ENCODE results near the gene RANBP9. TPM values are rescaled to one million over a fixed set of nuclear protein-coding genes. Genes with fewer than 3 reads are reported as not detected.

RANBP9 gene
- total RNA-seq, 2 donors from 2014 or later = 43.7 to 45.4 TPM

- H3K36me3 Mint-ChIP-seq (ENCODE audit: low read depth) = peaks cover 24% of the 10 kb centered on the region
- H3K4me1 Mint-ChIP-seq = peaks cover 10% of the 10 kb centered on the region
- Histone ChIP-seq H3K27ac (ENCODE audit: low read depth, low read length) (no peak overlapping the region), H3K27me3 (ENCODE audit: control insufficient read depth, insufficient read depth, low read length, poor library complexity, severe bottlenecking) (no peaks in the 10 kb centered on the region), H3K36me3 (ENCODE audit: control insufficient read depth, insufficient read depth, low read length) (peaks cover 19% of the 10 kb centered on the region), H3K4me3 (ENCODE audit: low read length) (no peak overlapping the region), H3K4me1 (ENCODE audit: control insufficient read depth, insufficient read depth, low read length) (no peaks in the 10 kb centered on the region), H3K9ac (ENCODE audit: extremely low read depth, low read length, poor library complexity, severe bottlenecking) (no peak overlapping the region), H3K9me3 (ENCODE audit: control insufficient read depth, low read length) (peaks cover 28% of the 10 kb centered on the region)
- H3K9me3 Mint-ChIP-seq = peaks cover 12% of the 10 kb centered on the region
- no peak for TF ChIP-seq CTCF (conservative IDR thresholded peaks at IDR 0.05)
- DNase-seq = no peak
- WGBS, 2 experiments (ENCODE audit: insufficient coverage in 1 of 2, insufficient read length in 1 of 2) = 96 to 100% methylated on average over 2 to 6 of the region's 7 CpGs
- no peaks in the 10 kb centered on the region for H3K27me3 Mint-ChIP-seq (ENCODE audit: insufficient read depth)
- no peak overlapping the region for H3K27ac Mint-ChIP-seq
- H3K4me3 Mint-ChIP-seq = no peak overlapping the region
Measured at GRCh38 chr6:13681305-13682061, 30.2 kb downstream of the RANBP9 start.

- H3K9ac ChIP-seq (ENCODE audit: extremely low read depth, low read length, poor library complexity, severe bottlenecking) = no peak overlapping the region
- H3K27ac ChIP-seq (ENCODE audit: low read depth, low read length) = no peak overlapping the region
- Mint-ChIP-seq H3K4me3 (no peak overlapping the region), H3K4me1 (peaks cover 10% of the 10 kb centered on the region), H3K9me3 (peaks cover 12% of the 10 kb centered on the region), H3K36me3 (ENCODE audit: low read depth) (peaks cover 24% of the 10 kb centered on the region), H3K27ac (no peak overlapping the region), H3K27me3 (ENCODE audit: insufficient read depth) (no peaks in the 10 kb centered on the region)
- no peak for TF ChIP-seq CTCF (conservative IDR thresholded peaks at IDR 0.05)
- peaks cover 28% of the 10 kb centered on the region for H3K9me3 ChIP-seq (ENCODE audit: control insufficient read depth, low read length)
- peaks cover 19% of the 10 kb centered on the region for H3K36me3 ChIP-seq (ENCODE audit: control insufficient read depth, insufficient read depth, low read length)
- H3K4me1 ChIP-seq (ENCODE audit: control insufficient read depth, insufficient read depth, low read length) = no peaks in the 10 kb centered on the region
- H3K4me3 ChIP-seq (ENCODE audit: low read length) = no peak overlapping the region
- 98% methylated on average over 4 to 5 of the region's 6 CpGs for WGBS, 2 experiments (ENCODE audit: insufficient coverage in 1 of 2, insufficient read length in 1 of 2)
- H3K27me3 ChIP-seq (ENCODE audit: control insufficient read depth, insufficient read depth, low read length, poor library complexity, severe bottlenecking) = no peaks in the 10 kb centered on the region
- DNase-seq = no peak
Measured at GRCh38 chr6:13680448-13680968, 31.1 kb downstream of the RANBP9 start.

GRCh38 chr6:13679996-13680395 lies 31.6 kb downstream of the RANBP9 start:
- no peak overlapping the region for H3K9ac ChIP-seq (ENCODE audit: extremely low read depth, low read length, poor library complexity, severe bottlenecking)
- no peaks in the 10 kb centered on the region for H3K27me3 ChIP-seq (ENCODE audit: control insufficient read depth, insufficient read depth, low read length, poor library complexity, severe bottlenecking)
- H3K4me1 Mint-ChIP-seq = peaks cover 14% of the 10 kb centered on the region
- H3K27ac ChIP-seq (ENCODE audit: low read depth, low read length) = no peak overlapping the region
- H3K36me3 ChIP-seq (ENCODE audit: control insufficient read depth, insufficient read depth, low read length) = peaks cover 19% of the 10 kb centered on the region
- no peak for TF ChIP-seq CTCF (conservative IDR thresholded peaks at IDR 0.05)
- no peak overlapping the region for H3K27ac Mint-ChIP-seq
- no peaks in the 10 kb centered on the region for H3K4me1 ChIP-seq (ENCODE audit: control insufficient read depth, insufficient read depth, low read length)
- no peak overlapping the region for H3K4me3 ChIP-seq (ENCODE audit: low read length)
- H3K9me3 ChIP-seq (ENCODE audit: control insufficient read depth, low read length) = peaks cover 28% of the 10 kb centered on the region
- no peak for DNase-seq
- 89% methylated on average over 2 of the region's 2 CpGs; no CpG with 5 or more reads in 1 of the 2 experiments for WGBS, 2 experiments (ENCODE audit: insufficient coverage in 1 of 2, insufficient read length in 1 of 2)
- no peak overlapping the region for H3K4me3 Mint-ChIP-seq
- H3K36me3 Mint-ChIP-seq (ENCODE audit: low read depth) = peaks cover 24% of the 10 kb centered on the region
- H3K27me3 Mint-ChIP-seq (ENCODE audit: insufficient read depth) = no peaks in the 10 kb centered on the region
- H3K9me3 Mint-ChIP-seq = peaks cover 12% of the 10 kb centered on the region

All from endodermal cell (in vitro differentiated cells).